ENCODE results near the gene LSR. TPM values are rescaled to one million over a fixed set of nuclear protein-coding genes. Genes with fewer than 3 reads are reported as not detected.

Gene LSR
- total RNA-seq, 2 donors from 2014 or later = 119 to 202 TPM

GRCh38 chr19:35307931-35308330 is 59.1 kb downstream of the LSR start:
- no peak for DNase-seq (ENCODE audit: low spot score)
- TF ChIP-seq POLR2AphosphoS5 (IDR thresholded peaks at IDR 0.05) (no peak), POLR2A (IDR thresholded peaks at IDR 0.05) (no peak), CTCF (IDR thresholded peaks at IDR 0.05) (no peak)

GRCh38 chr19:35308910-35309309 is 60.1 kb downstream of the LSR start:
- DNase-seq (ENCODE audit: low spot score) = no peak
- TF ChIP-seq POLR2AphosphoS5 (IDR thresholded peaks at IDR 0.05) (no peak), CTCF (IDR thresholded peaks at IDR 0.05) (no peak), POLR2A (IDR thresholded peaks at IDR 0.05) (no peak)
- whole genome bisulfite sequencing = 83% methylated on average over 7 of the region's 7 CpGs

More at GRCh38 chr19:35307931-35308330, 59.1 kb downstream of the LSR start:
- H3K36me3 ChIP-seq = no peaks in the 10 kb centered on the region
- no peaks in the 10 kb centered on the region for H3K27me3 ChIP-seq (replicated peaks; ENCODE audit: insufficient read depth)
- no peaks in the 10 kb centered on the region for H3K9me3 ChIP-seq
- H3K4me3 ChIP-seq = no peak overlapping the region
- H3K4me1 ChIP-seq (replicated peaks) = no peaks in the 10 kb centered on the region
- 70% methylated on average over 10 of the region's 10 CpGs for WGBS
- intact Hi-C loops (cut with DNase I) = no loop called here
- no peak overlapping the region for H3K27ac ChIP-seq

DNA sequence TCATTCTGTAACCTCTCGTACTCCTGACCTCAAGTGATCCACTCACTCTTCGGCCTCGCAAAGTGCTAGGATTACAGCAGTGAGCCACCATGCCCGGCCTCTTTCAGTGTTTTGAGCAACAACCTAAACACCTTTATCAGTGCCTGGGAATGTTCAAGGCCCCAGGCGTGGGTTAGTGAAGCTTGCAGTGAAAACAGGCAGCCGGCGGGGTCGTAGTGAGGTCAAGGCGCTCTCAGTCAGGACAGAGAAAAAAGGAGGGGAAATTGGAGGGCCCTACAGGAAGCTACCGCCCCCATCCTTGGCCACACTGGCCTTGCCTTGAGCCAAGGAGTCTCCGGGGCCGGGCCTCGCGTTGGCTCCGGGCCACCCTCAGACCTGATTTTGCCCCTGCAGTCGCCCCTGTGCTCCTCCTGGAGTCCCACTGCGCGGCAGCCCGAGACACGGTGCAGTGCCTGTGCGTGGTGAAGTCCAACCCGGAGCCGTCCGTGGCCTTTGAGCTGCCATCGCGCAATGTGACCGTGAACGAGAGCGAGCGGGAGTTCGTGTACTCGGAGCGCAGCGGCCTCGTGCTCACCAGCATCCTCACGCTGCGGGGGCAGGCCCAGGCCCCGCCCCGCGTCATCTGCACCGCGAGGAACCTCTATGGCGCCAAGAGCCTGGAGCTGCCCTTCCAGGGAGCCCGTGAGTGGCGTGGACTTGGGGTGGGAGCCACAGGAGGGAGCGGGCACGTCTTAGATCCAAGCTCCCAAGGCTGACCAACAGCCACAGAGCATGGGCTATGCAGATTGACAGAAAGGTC is 60.9 kb downstream of the LSR start:
- no peak for TF ChIP-seq POLR2A (IDR thresholded peaks at IDR 0.05)
- TF ChIP-seq CTCF (IDR thresholded peaks at IDR 0.05) = no peak
- TF ChIP-seq POLR2AphosphoS5 (IDR thresholded peaks at IDR 0.05) = no peak
- no peaks in the 10 kb centered on the region for H3K4me1 ChIP-seq (replicated peaks)
- no peak overlapping the region for H3K27ac ChIP-seq
- no peak for DNase-seq (ENCODE audit: low spot score)
- intact Hi-C loops (cut with DNase I) = no loop called here
- no peaks in the 10 kb centered on the region for H3K27me3 ChIP-seq (replicated peaks; ENCODE audit: insufficient read depth)
- 66% methylated on average over 38 of the region's 47 CpGs for WGBS
- no peaks in the 10 kb centered on the region for H3K9me3 ChIP-seq
- H3K36me3 ChIP-seq = no peaks in the 10 kb centered on the region
- H3K4me3 ChIP-seq = no peak overlapping the region

More at GRCh38 chr19:35308910-35309309, 60.1 kb downstream of the LSR start:
- no peak overlapping the region for H3K27ac ChIP-seq
- H3K4me1 ChIP-seq (replicated peaks) = no peaks in the 10 kb centered on the region
- no peaks in the 10 kb centered on the region for H3K27me3 ChIP-seq (replicated peaks; ENCODE audit: insufficient read depth)
- H3K36me3 ChIP-seq = no peaks in the 10 kb centered on the region
- intact Hi-C loops (cut with DNase I) = no loop called here
- no peaks in the 10 kb centered on the region for H3K9me3 ChIP-seq
- no peak overlapping the region for H3K4me3 ChIP-seq

DNA sequence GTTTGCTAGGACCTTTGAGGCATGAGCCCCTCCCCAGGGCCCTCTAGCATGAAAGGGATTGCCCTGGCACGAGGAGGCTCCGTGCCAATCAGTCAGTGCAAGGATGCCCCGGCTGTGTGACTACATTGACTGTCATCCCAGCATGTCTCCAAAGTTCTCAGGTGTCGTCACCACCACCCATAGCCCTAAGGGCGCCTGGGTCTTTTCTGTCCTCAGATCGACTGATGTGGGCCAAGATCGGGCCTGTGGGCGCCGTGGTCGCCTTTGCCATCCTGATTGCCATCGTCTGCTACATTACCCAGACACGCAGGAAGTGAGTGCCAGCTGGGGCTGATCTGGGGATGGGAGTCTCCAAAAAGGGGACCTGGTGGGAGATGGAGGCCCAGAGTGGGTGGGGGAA is 61.5 kb downstream of the LSR start:
- no peaks in the 10 kb centered on the region for H3K36me3 ChIP-seq
- TF ChIP-seq POLR2A (IDR thresholded peaks at IDR 0.05) (no peak), CTCF (IDR thresholded peaks at IDR 0.05) (no peak), POLR2AphosphoS5 (IDR thresholded peaks at IDR 0.05) (no peak)
- H3K9me3 ChIP-seq = no peaks in the 10 kb centered on the region
- intact Hi-C loops (cut with DNase I) = no loop called here
- H3K4me3 ChIP-seq = no peak overlapping the region
- H3K4me1 ChIP-seq (replicated peaks) = no peaks in the 10 kb centered on the region
- DNase-seq (ENCODE audit: low spot score) = no peak
- no peak overlapping the region for H3K27ac ChIP-seq
- no peaks in the 10 kb centered on the region for H3K27me3 ChIP-seq (replicated peaks; ENCODE audit: insufficient read depth)
- WGBS = 82% methylated on average over 12 of the region's 12 CpGs

Measured in prostate gland (tissue), 2 donors.